ELF-1 (cell line): ENCODE results near the gene WNT3A.
A peak's percentile ranks its signal among the peaks of the same experiment; 100 is the strongest.
"Not testable (repeated sequence)": the region's sequence is repeated elsewhere in the genome, so short reads cannot be mapped to it uniquely, and the experiment has no call there.

Source experiments
- DNase-seq: peaks from one replicate; pipeline ENCODE4 v3.0.0-alpha.2; 2016; ENCODE audit warnings: low read depth, low spot score

The WNT3A gene, protein sequence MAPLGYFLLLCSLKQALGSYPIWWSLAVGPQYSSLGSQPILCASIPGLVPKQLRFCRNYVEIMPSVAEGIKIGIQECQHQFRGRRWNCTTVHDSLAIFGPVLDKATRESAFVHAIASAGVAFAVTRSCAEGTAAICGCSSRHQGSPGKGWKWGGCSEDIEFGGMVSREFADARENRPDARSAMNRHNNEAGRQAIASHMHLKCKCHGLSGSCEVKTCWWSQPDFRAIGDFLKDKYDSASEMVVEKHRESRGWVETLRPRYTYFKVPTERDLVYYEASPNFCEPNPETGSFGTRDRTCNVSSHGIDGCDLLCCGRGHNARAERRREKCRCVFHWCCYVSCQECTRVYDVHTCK

DNA sequence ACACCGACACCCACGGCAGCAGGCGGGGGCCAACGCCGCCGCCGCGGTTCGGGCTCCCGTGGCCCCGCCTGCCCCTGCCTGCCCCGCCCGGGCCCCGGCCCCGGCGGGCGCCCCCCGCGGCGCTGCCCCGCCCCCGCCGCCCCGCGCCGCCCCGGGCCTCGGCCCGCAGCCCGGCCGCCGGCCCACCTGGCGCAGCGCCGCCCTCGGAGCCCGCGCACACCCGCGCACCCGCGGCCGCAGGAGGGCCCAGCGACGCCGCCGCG is at the start of gene WNT3A:
WNT3A (plus strand) TSS at position 213 of the 263 bp plus-strand sequence. CDS start 131 bp downstream, outside the sequence.
- DNase-seq, result no peak

DNA sequence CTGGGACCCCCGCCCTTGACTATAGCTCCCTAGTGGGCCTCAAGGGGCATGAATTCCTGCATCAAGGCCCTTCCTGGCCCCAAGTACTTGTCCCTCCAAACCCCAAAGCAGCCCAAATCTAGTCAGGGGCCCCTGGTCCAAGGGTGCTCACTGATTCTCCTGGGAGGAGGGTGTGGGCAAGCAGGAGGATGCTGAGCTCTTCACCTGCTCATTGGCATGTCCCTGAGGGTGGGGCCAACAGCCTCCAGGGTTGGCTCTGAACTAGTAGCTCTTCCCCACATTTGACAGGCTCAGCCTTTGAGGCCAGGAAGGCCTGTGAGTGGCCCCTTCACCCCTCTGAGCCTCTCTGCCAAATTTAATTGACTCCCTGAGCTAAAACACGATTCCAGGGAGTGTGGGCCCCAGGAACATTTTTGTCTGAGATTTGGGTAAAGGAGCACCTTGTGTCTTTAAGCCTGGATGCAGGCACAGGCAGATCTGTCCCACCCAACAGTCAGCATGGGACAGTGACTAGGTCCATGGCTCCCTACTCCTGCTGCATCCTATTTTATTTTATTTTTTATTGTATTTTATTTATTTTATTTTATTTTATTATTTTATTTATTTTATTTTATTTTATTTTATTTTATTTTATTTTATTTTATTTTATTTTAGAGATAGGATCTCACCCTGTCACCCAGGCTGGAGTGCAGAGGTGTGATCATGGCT is 48.0 kb upstream of the WNT3A start:
- DNase-seq, result no peak

DNA sequence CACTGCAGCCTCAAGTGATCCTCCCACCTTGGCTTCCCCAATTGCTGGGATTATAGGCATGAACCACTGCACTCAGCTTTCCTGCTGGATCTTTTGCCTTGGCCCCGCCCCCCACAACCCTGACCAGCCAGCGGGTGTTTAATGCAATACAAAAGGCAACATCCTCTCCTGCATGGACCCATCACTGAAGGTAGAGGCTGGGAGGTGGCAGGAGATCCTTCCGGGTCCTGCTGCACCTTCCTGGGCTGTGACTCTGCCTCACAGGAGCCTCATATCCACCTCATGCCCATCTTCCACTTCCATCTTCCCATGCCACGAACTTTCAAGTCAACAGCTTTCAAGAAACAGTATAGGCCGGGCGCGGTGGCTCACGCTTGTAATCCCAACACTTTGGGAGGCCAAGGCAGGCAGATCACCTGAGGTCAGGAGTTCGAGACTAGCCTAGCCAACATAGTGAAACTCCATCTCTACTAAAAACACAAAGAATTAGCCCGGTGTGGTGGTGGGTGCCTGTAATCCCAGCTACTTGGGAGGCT is 47.4 kb upstream of the WNT3A start:
- DNase-seq, result peak; percentile 1

DNA sequence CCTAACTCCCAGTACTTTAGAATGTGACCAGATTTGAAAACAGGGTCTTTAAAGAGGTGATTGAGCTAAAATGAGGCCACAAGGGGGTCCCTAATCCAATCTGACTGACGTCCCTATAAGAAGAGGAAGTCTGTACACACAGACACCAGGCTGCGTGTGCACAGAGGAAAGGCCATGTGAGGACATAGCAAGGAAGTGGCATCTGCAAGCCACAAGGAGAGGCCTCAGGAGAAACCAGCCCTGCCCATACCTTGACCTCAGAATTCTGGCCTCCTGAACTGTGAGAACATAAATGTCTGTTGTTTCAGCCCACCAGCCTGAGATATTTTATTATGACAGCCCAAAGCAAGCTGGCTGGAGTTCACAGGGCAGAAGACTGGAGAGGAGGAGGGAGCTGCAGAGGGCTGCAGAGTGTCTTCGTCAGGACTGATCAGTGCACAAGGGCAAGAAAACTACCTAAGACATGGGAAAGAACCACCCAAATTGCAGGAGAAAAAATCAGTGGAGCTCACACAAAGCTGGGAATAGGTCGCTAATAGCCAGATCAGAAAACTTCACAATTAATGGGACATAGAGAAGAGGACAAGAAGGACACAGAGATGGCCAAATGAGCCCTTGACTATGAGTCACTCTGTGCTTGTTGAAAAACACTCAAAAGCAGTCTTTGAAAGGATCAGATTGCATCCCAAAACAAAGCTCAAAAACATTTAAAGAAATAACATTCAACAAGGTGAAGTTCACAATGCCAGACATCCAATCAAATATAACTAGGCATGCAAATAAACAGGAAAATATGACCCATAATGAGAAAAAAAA is 44.9 kb upstream of the WNT3A start:
- no peak for DNase-seq

DNA sequence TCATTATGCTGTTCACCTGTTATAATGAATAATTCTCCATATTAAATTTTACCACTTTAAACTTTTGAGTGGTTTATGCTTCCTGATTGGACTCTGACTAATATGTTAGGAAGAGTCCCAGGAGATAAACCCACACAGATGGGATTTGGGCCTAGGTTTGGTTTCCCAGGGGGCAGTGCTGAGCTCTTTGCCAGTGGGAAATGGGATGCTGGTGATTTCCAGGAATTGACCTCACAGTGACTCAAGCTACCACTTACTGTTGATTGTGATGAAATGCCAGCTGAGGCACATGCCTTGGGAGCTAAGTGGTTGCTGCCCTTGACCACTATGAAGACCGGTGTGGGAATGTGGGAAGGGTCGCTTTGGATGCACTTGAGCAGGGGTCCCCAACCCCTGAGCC is 40.1 kb upstream of the WNT3A start:
- DNase-seq, result peak; percentile 27

DNA sequence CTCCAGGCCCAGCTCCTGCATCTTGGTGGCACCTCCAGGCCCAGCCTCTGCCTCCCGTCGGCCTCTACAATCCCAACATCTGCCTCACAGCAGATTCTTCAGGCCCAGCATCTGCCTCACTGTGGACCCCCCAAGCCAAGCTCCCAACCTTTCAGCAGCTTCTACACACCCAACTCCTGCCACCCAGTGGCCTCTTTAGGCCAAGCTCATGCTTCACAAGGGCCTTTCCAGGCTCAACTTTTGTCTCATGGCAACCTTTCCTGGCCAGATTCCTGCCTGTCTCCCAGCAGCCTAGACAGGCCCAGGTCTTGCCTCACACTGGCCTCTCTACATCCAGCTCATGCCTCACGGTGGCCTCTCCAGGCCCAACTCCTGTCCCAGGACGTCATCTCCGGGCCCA is 39.0 kb upstream of the WNT3A start:
- DNase-seq, result not testable (repeated sequence)

DNA sequence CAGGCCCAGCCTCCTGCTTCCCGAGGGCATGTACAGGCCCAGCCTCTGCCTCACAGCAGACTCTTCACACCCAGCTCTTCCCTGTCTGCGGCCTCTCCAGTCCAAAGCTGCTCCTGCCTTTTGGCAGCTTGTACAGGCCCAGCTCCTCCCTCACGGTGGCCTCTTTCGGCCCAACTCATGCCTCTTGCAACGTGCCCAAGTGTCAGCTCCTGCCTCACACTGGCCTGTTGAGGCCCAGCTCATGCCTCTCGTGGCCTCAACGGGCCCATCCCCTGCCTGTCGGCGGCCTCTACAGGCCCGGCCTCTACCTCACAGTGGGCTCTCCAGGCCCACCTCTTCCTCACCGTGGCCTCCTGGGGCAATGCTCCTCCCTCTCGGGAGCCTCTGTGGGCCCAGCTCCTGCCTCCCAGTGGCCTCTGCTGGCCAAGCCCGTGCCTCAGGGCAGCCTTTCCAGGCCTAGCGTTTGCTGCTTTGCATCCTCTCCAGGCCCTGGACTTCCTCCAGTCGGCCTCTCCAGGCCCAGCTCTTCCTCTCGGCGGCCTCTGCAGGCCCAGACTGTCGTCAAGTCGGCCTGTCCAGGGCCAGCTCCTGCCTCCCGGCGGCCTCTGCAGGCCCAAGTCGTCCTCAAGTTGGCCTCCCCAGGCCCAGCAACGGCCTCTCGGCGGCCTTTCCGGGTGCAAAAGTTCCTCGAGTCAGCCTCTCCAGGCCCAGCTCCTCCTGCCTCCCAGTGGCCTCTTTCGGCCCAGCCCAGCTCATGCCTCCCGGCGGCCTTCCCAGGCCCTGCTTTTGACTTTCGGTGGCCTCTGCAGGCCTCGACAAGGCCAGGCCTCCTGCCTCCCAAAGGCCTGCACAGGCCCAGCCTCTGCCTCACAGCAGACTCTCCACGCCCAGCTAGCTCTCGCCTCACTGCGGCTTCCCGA is 36.5 kb upstream of the WNT3A start:
- not testable (repeated sequence) for DNase-seq

DNA sequence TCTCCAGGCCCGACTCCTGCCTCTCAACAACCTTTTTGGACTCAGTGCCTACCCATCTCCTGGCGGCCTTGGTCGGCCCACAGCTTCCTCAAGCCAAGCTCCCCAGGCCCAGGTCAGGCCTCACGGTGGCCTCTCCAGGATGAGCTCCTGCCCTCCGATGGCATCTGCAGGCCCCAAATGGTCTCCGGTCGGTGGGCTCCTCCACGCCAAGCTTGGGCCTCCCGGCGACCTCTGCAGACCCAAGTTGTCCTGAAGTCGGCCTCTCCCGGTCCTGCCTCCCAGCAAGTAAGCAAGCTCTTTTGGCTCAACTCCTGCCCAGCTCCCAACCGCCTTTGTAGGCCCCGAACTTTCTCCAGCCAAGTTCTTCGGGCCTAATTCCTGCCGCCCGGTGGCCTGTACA is 35.6 kb upstream of the WNT3A start:
- not testable (repeated sequence) for DNase-seq

DNA sequence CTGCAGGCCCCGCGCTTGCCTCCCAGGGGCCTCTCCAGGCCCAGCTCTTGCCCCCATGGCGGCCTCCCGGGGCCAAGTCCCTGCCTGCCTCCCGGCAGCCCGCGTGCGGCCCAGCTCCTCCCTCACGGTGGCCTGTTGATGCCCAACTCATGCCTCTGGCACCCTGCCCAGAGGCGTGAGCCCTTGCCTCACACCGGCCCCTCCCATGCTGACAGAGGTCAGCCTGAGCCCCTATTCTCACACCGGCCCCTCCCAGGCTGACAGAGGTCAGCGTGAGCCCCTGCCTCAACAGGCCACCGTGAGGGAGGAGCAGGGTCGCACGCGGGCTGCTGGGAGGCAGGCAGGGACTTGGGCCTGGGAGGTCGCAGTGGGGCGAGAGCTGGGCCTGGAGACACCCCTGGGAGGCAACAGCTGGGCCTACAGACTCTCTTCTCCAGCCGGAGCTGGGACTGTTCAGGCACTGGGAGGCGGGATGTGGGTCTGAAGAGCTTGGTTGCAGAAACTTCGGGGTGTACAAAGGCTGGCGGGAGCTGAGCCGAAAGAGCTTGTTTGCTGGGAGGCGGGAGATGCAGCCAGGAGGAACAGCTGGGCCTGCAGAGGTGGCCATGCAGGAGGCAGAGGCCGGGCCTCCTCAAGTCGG is 35.0 kb upstream of the WNT3A start:
- not testable (repeated sequence) for DNase-seq

DNA sequence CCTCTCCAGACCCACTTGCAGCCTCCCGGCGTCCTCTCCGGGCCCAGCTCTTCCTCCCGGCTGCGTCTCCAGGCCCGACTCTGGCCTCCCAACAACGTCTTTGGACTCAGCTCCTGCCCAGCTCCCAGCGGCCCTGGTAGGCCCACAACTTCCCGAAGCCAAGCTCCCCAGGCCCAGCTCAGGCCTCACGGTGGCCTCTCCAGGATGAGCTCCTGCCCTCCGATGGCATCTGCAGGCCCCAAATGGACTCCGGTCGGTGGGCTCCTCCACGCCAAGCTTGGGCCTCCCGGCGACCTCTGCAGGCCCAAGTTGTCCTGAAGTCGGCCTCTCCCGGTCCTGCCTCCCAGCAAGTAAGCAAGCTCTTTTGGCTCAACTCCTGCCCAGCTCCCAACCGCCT is 34.5 kb upstream of the WNT3A start:
- not testable (repeated sequence) for DNase-seq

DNA sequence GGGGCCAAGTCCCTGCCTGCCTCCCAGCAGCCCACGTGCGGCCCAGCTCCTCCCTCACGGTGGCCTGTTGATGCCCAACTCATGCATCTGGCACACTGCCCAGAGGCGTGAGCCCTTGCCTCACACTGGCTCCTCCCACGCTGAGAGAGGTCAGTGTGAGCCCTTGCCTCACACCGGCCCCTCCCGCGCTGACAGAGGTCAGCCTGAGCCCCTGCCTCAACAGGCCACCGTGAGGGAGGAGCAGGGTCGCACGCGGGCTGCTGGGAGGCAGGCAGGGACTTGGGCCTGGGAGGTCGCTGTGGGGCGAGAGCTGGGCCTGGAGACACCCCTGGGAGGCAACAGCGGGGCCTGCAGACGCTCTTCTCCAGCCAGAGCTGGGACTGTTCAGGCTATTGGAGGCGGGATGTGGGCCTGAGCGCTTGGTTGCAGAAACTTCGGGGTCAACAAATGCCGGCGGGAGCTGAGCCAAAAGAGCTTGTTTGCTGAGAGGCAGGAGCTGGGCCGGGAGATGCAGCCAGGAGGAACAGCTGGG is 33.9 kb upstream of the WNT3A start:
- not testable (repeated sequence) for DNase-seq

DNA sequence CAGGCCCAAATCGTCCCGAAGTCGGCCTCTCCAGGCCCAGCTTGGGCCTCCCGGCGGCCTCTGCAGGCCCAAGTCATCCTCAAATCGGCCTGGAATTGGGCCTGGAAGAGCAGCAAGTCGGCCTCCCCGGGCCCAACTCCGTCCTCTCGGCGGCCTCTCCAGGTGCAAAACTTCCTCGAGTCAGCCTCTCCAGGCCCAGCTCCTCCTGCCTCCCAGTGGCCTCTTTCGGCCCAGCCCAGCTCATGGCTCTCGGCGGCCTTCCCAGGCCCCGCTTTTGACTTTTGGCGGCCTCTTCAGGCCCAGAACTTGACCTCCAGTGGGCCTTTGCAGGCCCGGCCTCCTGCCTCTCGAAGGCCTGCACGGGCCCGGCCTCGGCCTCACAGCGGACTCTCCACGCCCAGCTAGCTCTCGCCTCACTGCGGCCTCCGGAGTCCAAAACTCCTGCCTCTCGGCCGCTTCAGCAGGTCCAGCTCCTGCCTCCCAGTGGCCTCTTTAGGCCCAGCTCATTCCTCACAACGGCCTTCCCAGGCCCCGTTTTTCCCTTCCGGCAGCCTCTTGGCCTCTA is 33.0 kb upstream of the WNT3A start:
- DNase-seq, result not testable (repeated sequence)

DNA sequence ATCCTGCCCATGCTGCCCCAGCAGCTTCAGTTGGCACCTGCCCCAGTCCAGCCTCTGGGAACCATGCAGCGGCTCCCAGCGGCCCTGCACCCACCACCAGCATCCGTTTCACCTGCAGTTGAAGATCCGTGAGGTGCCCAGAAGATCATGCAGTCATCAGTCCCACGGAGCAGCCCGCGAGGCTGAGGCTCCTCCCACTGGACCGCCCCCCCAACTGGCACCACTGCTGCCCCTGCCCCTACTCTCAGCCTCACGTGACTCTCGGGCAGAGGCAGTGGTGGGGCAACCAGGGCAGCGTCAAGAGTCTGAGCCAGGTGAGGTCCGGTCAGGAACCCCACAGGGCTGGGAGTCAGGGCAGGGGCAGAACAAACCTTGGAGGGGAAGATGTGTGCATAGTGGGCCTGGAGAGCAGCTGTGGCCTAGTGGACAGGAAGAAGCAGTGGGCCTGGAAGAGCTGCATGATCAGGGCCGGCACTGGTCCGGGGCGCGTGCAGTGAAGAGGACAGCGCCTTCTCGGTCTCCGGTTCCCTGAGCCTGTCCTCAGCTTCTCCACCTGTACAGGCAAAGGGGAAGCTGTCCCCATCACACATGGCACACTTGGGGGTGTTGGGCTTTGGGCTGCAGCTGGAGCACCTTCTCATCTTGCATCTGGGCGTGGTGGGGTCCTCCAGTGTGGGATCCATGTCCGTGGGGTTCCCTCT is 31.1 kb upstream of the WNT3A start:
- not testable (repeated sequence) for DNase-seq

DNA sequence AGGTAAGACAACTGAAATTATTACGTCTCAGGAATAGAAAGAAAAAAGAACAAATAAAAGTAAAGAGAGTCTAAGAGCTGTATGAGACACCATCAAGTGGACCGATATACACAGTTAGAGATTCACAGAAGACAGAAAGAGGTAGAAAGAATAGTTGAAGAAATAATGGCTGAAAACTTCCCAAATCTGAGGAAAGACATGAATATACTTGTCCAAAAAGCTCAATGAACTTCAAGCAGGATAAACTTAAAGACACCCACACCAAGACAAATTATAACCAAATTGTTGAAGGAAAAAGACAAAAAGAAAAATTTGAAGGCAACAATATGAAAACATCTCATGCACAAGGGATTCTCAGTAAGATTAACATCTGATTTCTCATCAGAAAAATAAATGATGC is 19.6 kb upstream of the WNT3A start:
- no peak for DNase-seq

DNA sequence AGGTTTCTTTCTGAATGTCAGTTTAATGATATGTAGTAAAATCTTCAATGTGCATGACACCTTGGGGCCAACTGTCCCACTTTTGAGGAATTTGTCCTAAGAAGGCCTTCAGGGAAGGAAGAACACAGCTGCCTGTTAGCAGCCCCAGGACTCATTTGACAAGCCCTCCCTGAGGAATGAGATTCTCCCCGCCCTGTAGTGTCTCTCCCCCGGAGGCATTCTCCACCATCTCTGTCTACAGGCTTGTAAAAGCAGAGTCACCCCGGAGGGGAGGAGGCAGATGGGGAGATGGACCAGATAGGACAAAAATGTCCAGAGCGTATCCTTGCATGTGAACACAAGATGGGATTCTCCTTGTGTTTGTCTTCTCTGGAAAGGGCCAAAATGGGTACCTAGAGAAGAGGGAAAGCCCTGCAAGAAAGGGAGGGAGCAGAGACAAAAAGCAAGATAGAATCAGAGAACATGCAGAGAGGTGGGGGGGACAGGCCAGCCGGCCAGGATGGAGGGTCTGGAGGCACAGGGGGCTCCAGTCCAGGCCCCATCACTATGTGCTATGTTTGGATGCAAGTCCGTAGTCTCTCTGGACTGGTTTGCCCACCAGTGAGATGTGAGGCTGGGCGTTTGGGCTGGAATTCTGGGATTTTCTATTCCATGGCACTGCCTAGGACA is 12.0 kb upstream of the WNT3A start:
- no peak for DNase-seq

DNA sequence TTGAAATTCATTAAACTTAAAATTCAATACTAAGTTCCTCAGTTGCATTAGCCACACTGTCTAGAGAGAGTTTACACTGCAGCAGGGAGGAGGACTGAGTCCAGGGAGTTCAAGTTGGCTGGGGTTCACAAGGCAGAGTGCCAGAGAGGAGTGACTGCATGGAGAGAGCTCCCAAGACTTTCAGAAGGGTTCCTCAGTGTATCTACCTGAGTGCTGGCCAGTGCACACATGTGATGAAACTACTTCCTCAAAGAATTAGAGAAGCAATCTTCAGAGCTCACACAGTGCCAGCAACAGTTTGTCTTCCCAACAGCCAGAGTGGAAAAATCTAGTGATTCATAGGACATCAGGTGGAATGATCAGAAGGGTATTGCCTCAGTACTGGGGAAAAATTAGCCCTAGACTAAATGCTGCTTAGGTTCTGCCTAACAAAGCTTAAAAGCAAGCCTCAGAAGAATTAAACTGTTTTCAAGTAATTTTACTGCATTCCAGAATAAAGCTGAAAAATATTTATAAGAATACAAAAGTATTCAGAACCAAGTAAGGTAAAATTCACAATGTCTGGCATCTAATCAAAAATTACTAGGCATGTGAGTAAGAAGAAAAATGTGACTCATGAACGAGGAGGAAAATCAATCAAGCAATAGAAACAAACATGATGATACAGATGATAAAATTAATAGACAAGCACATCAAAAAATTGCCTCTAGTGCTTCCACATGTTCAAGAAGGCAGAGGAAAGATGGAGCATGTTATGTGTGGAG is 10.4 kb upstream of the WNT3A start:
- no peak for DNase-seq

DNA sequence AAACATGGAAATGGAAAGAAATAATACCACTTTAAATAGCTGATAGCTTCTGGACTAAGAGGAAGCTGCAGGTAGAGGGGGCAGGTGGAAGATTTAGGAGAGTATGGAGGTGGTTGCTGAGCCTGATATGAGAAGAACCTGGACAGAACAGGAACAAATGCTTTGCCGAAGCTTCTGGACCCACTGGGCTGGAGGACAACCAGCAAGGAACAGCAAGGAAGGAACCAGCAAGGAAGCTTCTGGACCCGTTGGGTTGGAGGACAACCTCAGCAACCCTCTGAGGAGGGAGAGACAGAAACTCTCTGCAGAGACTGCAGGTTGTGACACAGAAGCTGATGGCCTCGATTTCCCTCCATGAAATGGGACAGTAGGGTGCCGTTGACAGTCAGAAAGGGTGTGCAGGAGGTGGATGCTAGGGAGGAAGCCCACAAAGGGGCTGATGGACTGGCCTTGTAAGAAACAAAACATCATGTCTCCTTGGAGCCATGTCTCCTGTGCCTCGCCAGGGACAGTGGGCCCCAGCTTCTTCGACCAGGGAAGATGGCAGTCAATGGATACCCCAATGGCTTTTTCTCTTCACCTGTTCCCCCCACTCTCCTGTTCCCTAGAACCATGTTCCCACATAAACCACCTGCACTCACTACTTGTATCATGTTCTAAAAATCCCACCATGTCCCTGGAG is 8.3 kb upstream of the WNT3A start:
- no peak for DNase-seq
